Neutrophil (primary cell): ENCODE results near the gene MAPK10.
"Not testable (repeated sequence)": the region's sequence is repeated elsewhere in the genome, so short reads cannot be mapped to it uniquely, and the experiment has no call there.

Experiments used
- H3K27ac ChIP-seq: fragments of 200-600 bp; sonication (generic); 2 replicates; pipeline ENCODE4 v1.5.1; 2016; ENCODE audit warnings: mild to moderate bottlenecking, moderate library complexity
- H3K27me3 ChIP-seq: fragments of 200-600 bp; sonication (generic); 2 replicates; pipeline ENCODE4 v1.6.0; 2016; ENCODE audit warnings: mild to moderate bottlenecking
- H3K36me3 ChIP-seq: fragments of 200-600 bp; sonication (generic); 2 replicates; pipeline ENCODE4 v1.5.1; 2017
- H3K4me1 ChIP-seq, 2 experiments: fragments of 200-600 bp in 1 of 2; sonication (generic) in 1 of 2; 1 replicate in 1 of 2; 2 replicates in 1 of 2; pipeline versions ENCODE4 v1.5.1 to v1.6.1; 2013 to 2016; ENCODE audit warnings: low read depth in 1 of 2, low read length in 1 of 2, mild to moderate bottlenecking in 1 of 2, moderate library complexity in 1 of 2; ENCODE audit not compliant: control insufficient read depth in 1 of 2, insufficient read depth in 1 of 2
- H3K4me3 ChIP-seq, 2 experiments: fragments of 200-600 bp in 1 of 2; sonication (generic) in 1 of 2; 1 replicate in 1 of 2; 2 replicates in 1 of 2; pipeline ENCODE4 v1.5.1; 2013 to 2016; ENCODE audit warnings: low read depth in 1 of 2, low read length in 1 of 2, mild to moderate bottlenecking in 1 of 2, moderate library complexity in 1 of 2
- H3K9me3 ChIP-seq: fragments of 200-600 bp; sonication (generic); 2 replicates; pipeline ENCODE4 v1.5.1; 2016
- TF ChIP-seq, protein P1 (sequence below): fragments of 200-600 bp; sonication (generic); IDR thresholded peaks from 2 replicates; pipeline ENCODE4 v1.5.1; 2016; ENCODE audit warnings: antibody characterized with exemption

Gene MAPK10

DNA sequence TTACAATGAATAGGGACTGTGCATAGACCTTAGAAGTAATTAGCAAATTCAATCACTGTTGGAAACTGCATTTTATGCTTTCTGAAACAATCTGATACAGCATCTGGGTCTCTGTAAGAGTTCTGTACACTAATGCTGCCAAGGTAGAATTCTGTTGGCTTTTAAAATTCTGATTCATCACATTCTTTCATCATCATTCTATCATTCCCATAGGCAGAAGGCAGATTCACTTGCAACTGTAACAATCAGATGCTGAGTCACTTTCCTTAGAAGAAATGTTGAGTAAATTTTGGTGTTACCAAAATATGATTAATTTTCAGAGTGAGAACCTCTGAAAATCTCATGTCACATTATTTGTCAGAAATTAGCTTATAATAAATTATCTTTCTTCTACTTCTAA, 267.2 kb downstream of the MAPK10 start:
- no peaks in the 10 kb centered on the region for H3K27me3 ChIP-seq
- no peak overlapping the region for H3K27ac ChIP-seq
- H3K36me3 ChIP-seq = no peaks in the 10 kb centered on the region
- TF ChIP-seq, protein P1, sequence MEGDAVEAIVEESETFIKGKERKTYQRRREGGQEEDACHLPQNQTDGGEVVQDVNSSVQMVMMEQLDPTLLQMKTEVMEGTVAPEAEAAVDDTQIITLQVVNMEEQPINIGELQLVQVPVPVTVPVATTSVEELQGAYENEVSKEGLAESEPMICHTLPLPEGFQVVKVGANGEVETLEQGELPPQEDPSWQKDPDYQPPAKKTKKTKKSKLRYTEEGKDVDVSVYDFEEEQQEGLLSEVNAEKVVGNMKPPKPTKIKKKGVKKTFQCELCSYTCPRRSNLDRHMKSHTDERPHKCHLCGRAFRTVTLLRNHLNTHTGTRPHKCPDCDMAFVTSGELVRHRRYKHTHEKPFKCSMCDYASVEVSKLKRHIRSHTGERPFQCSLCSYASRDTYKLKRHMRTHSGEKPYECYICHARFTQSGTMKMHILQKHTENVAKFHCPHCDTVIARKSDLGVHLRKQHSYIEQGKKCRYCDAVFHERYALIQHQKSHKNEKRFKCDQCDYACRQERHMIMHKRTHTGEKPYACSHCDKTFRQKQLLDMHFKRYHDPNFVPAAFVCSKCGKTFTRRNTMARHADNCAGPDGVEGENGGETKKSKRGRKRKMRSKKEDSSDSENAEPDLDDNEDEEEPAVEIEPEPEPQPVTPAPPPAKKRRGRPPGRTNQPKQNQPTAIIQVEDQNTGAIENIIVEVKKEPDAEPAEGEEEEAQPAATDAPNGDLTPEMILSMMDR = no peak
- H3K9me3 ChIP-seq = no peaks in the 10 kb centered on the region
- no peak overlapping the region for H3K4me3 ChIP-seq
- H3K4me1 ChIP-seq = no peaks in the 10 kb centered on the region

DNA sequence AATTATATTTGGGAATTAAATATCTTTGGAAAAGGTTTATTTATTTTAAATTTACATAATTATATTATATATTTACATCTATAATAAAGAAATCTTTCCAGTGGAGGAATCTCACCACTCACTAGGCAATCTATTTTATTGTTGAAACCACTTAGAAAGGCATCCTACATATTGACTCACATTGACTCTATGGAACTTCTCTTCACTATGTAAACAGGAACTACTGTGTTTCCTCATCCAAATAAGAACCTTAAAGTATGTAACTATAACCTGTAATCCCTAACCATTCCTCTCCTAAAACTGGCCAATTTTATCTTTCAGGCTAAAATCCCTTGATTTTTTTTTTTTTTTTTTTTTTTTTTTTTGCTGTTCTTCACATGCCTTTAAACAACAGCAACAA, 268.7 kb downstream of the MAPK10 start:
- Histone ChIP-seq H3K27me3 (no peaks in the 10 kb centered on the region), H3K9me3 (no peaks in the 10 kb centered on the region), H3K4me3 (no peak overlapping the region), H3K36me3 (no peaks in the 10 kb centered on the region), H3K4me1 (no peaks in the 10 kb centered on the region), H3K27ac (no peak overlapping the region)
- TF ChIP-seq, protein P1 = no peak

DNA sequence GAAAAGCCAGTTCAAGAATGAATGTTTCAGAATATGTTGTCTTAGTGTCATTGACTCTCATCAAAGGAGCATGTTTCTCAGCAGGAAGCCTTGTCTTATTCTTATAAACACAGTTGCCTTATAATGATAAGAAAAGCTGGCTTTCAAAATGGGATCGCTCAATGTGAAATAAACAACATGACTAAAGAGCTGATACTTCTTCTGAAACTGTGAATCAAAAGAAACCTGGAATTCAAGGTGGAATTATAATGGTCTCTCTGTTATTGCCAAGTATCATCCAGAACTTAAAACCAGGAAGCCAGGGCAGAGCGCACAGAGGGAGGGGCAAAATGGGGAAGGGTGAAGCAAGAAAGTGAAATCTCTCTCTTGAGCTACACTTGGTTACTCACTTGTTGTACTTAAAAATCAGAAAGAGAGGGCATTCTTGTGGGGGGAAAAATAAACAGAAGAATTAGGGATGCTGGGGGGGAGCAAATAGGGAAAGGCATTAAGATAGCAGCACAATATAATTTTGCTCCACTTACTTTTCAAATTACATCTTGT, 270.0 kb downstream of the MAPK10 start:
- H3K27ac ChIP-seq = no peak overlapping the region
- H3K27me3 ChIP-seq = no peaks in the 10 kb centered on the region
- H3K9me3 ChIP-seq = no peaks in the 10 kb centered on the region
- H3K4me3 ChIP-seq = no peak overlapping the region
- no peaks in the 10 kb centered on the region for H3K4me1 ChIP-seq
- no peaks in the 10 kb centered on the region for H3K36me3 ChIP-seq
- TF ChIP-seq, protein P1 = no peak

DNA sequence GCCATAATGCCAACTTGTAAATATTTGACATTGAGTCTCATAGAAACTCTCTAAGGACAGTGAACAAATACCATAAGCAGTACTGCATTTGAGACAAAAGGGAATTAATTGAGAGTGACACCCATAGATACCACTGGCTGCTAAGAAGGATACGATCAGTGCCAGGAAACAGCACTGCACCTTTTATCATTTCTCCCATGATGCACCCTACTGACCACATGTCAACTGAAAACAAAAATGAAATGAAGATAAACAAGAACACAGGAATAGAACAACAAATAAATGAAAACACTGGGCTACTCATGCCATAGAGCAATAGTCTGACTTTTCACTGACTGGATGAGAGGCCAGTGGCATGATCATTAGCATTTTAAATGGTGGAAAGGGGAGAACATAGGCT, 270.8 kb downstream of the MAPK10 start:
- H3K4me1 ChIP-seq = no peaks in the 10 kb centered on the region
- H3K9me3 ChIP-seq = no peaks in the 10 kb centered on the region
- H3K36me3 ChIP-seq = no peaks in the 10 kb centered on the region
- no peak overlapping the region for H3K27ac ChIP-seq
- no peaks in the 10 kb centered on the region for H3K27me3 ChIP-seq
- TF ChIP-seq, protein P1 = no peak
- H3K4me3 ChIP-seq = no peak overlapping the region

DNA sequence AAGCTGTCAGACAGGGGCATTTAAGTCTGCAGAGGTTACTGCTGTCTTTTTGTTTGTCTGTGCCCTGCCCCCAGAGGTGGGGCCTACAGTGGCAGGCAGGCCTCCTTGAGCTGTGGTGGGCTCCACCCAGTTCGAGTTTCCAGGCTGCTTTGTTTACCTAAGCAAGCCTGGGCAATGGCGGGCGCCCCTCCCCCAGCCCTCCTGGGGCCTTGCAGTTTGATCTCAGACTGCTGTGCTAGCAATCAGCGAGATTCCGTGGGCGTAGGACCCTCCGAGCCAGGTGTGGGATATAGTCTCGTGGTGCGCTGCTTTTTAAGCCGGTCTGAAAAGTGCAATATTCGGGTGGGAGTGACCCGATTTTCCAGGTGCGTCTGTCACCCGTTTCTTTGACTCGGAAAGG, 284.1 kb downstream of the MAPK10 start:
- H3K9me3 ChIP-seq, H3K27ac ChIP-seq, H3K36me3 ChIP-seq, H3K4me3 ChIP-seq, H3K27me3 ChIP-seq, H3K4me1 ChIP-seq: not testable (repeated sequence)

DNA sequence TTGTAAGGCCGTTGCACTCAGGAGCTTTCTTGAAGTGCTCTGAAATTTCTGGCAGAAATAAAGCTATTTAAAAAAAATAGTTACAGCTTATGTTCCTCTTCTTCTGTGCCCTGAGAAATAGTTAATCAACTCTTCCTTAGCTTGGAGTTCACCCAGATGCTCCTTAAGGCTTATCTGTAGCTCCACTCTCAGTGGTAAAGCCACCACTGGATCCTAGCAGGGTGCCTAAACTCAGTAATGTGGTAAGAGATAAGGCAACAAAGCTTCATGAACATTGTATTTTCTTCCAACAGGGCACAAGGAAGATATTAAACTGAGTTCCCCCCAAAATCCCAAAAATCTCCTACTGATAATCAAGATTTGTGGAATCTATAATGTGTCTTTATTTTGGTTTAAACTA, 299.5 kb downstream of the MAPK10 start:
- Histone ChIP-seq H3K27ac (no peak overlapping the region), H3K9me3 (no peaks in the 10 kb centered on the region), H3K27me3 (no peaks in the 10 kb centered on the region), H3K4me3 (no peak overlapping the region), H3K36me3 (no peaks in the 10 kb centered on the region), H3K4me1 (no peaks in the 10 kb centered on the region)
- TF ChIP-seq, protein P1 = no peak
